Measurements from ENCODE around the gene TSHR. TPM values are rescaled to one million over a fixed set of nuclear protein-coding genes. Genes with fewer than 3 reads are reported as not detected.

The TSHR gene
- total RNA-seq, 6 experiments from 2014 or later, result not detected

DNA sequence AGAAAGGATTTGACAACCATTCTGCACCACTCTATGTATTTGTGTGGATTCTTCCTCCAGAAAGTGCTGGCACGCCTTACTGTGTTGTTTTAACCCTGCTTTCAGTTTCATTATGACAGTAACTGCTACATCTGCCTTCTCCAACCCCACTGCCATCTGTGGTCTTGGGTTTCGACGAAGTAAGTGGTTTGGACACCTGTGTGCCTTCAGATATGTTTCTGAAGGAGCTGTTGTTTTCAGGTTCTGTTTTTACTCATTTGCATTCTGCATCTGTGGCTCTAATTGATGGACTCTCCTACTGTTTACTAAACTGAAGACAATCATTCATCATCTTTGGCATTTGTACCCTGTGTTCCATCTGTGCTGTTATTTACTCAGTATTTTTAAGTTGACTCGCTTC is 4.1 kb downstream of the TSHR start:
- DNase-seq, result no peak
- no peaks in the 10 kb centered on the region for H3K9me3 Mint-ChIP-seq
- peaks cover 6% of the 10 kb centered on the region for H3K4me1 Mint-ChIP-seq (ENCODE audit: low read depth)
- no peaks in the 10 kb centered on the region for H3K36me3 Mint-ChIP-seq (ENCODE audit: low read depth)
- no peak overlapping the region for H3K27ac Mint-ChIP-seq
- H3K27me3 Mint-ChIP-seq (ENCODE audit: insufficient read depth), result peaks cover 15% of the 10 kb centered on the region
- TF ChIP-seq, protein P1, sequence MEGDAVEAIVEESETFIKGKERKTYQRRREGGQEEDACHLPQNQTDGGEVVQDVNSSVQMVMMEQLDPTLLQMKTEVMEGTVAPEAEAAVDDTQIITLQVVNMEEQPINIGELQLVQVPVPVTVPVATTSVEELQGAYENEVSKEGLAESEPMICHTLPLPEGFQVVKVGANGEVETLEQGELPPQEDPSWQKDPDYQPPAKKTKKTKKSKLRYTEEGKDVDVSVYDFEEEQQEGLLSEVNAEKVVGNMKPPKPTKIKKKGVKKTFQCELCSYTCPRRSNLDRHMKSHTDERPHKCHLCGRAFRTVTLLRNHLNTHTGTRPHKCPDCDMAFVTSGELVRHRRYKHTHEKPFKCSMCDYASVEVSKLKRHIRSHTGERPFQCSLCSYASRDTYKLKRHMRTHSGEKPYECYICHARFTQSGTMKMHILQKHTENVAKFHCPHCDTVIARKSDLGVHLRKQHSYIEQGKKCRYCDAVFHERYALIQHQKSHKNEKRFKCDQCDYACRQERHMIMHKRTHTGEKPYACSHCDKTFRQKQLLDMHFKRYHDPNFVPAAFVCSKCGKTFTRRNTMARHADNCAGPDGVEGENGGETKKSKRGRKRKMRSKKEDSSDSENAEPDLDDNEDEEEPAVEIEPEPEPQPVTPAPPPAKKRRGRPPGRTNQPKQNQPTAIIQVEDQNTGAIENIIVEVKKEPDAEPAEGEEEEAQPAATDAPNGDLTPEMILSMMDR (IDR thresholded peaks at IDR 0.05), result no peak
- peak overlapping the region; percentile 69; the same call in 1 of the 2 replicates for H3K4me3 Mint-ChIP-seq

DNA sequence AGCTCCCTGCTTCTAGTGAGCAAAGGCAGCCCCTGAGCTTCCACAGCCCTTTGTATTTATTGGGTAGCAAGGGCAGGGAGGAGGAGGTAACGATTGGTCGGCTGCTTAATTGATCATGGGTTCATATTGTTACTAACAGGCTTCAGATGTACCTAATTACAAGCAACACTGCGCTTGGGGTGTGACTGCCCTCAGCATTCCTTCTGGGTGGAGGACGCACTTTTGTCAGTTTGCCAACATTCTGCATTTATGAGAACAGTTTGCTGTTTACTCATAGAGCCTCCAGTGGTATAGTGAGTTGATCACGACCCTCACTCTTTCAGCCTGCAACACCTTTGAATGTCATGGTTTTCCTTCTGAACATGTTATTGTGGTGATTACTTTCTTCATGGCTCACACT is 9.6 kb downstream of the TSHR start:
- no peak overlapping the region for H3K27ac Mint-ChIP-seq
- peaks cover 9% of the 10 kb centered on the region; the same call in 1 of the 2 replicates for H3K27me3 Mint-ChIP-seq (ENCODE audit: insufficient read depth)
- no peaks in the 10 kb centered on the region for H3K9me3 Mint-ChIP-seq
- TF ChIP-seq, protein P1 (IDR thresholded peaks at IDR 0.05), result no peak
- no peaks in the 10 kb centered on the region for H3K36me3 Mint-ChIP-seq (ENCODE audit: low read depth)
- no peaks in the 10 kb centered on the region for H3K4me1 Mint-ChIP-seq (ENCODE audit: low read depth)
- no peak for DNase-seq
- no peak overlapping the region for H3K4me3 Mint-ChIP-seq

DNA sequence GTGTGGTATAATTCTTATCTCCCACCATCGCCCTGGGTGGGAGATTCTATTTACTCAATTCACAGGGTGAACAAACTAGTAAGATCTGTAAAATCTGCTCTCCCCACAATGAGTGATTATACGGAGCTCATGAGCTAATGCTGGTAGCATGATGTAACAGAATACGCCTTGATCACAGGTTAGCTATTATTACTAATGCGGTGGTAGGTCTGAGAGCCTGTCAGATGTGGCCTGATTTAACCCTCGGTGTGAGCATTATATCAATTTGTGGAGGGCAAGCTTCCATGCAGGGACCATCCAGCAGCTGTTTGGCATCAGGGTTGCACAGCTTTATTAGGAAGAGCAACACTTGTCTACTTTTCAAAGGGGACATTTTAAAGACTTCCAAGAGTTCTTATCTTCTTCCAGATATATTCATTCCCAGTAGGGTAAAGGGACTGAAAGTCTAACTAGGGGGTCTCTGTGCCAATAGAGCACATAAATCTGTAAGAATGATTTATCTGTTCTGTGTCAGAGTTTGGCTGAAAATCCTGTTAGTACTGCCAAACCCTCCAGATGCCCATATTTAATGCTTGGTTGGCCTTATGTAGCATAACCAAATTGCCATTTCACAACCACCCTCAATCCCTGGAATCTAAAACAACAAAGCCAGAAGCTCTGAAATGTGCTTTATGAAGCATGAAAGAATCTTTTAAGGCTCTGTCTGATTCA is 18.7 kb downstream of the TSHR start:
- Mint-ChIP-seq H3K4me3 (no peak overlapping the region), H3K36me3 (ENCODE audit: low read depth) (no peaks in the 10 kb centered on the region), H3K27ac (no peak overlapping the region), H3K27me3 (ENCODE audit: insufficient read depth) (peaks cover 6% of the 10 kb centered on the region), H3K4me1 (ENCODE audit: low read depth) (no peaks in the 10 kb centered on the region), H3K9me3 (no peaks in the 10 kb centered on the region)
- no peak for DNase-seq
- TF ChIP-seq, protein P1 (IDR thresholded peaks at IDR 0.05), result no peak

DNA sequence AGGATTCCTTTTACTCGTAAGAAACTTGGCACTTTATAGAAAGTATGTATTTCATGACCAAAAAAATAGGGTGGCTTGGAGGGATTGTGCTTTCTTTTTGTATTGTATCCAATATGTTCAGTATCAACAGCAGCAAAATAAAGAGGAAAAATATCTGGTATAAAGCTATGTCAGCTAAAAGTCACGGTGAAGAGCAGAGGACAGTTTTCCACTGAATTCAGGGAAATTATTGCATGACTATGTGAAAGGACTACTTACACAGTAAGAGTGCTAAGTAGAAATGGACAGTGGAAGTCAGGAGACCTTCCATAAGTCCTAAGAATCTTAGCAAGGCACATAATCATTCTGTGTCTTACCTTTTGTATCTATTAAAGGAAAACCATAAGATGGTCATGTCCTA is 19.3 kb downstream of the TSHR start:
- H3K27me3 Mint-ChIP-seq (ENCODE audit: insufficient read depth), result peaks cover 1% of the 10 kb centered on the region
- TF ChIP-seq, protein P1 (IDR thresholded peaks at IDR 0.05), result no peak
- H3K4me3 Mint-ChIP-seq, result no peak overlapping the region

DNA sequence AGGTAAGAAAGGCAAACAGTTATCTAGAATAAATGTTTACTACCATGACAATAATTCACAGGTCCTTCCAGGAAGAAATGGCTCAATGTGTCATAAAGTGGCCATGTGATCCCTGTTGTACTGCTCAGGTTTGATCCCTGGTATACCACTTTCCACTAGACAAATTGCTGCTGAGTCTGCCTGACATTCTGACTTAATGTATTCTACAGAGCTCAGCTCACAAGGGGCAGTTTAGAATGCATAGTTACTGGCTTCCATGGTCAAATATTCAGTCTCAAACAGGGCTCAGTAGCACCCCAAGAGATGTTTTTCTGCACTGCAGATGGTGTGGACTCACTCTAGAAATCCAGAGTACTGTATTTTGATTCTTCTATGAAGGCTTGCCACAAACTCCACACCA is 21.8 kb downstream of the TSHR start:
- no peak overlapping the region for H3K4me3 Mint-ChIP-seq
- no peaks in the 10 kb centered on the region for H3K4me1 Mint-ChIP-seq (ENCODE audit: low read depth)
- H3K27me3 Mint-ChIP-seq (ENCODE audit: insufficient read depth), result peaks cover 7% of the 10 kb centered on the region
- no peaks in the 10 kb centered on the region for H3K36me3 Mint-ChIP-seq (ENCODE audit: low read depth)
- TF ChIP-seq, protein P1 (IDR thresholded peaks at IDR 0.05), result peak; percentile 24; the same call in 1 of the 2 replicates
- DNase-seq, result no peak
- H3K27ac Mint-ChIP-seq, result no peak overlapping the region
- H3K9me3 Mint-ChIP-seq, result no peaks in the 10 kb centered on the region

More for the DNA sequence above, 19.3 kb downstream of the TSHR start:
- no peak for DNase-seq
- Mint-ChIP-seq H3K9me3 (no peaks in the 10 kb centered on the region), H3K36me3 (ENCODE audit: low read depth) (no peaks in the 10 kb centered on the region), H3K27ac (no peak overlapping the region), H3K4me1 (ENCODE audit: low read depth) (no peaks in the 10 kb centered on the region)

Data from HFFc6 (cell line).